Nucleus accumbens (tissue), 56 donors: ENCODE measurements around the gene CNIH1.
A peak's percentile ranks its signal among the peaks of the same experiment; 100 is the strongest.
"Not testable (repeated sequence)": the region's sequence is repeated elsewhere in the genome, so short reads cannot be mapped to it uniquely, and the experiment has no call there.

Source experiments
- DNase-seq, 56 donors: peaks; one replicate each; lab custom pipeline; 2025; lab: John Stamatoyannopoulos, UW

CNIH1 gene

GRCh38 chr14:54470701-54471100, 29.5 kb upstream of the CNIH1 start:
- DNase-seq: no peak

- DNase-seq: no peak
These were observed 26.1 kb upstream of the CNIH1 start for GRCh38 chr14:54467280-54467679.

- DNase-seq: no peak
These were observed 24.5 kb upstream of the CNIH1 start for GRCh38 chr14:54465654-54466053.

GRCh38 chr14:54462048-54462447, 20.9 kb upstream of the CNIH1 start:
- no peak for DNase-seq

- no peak for DNase-seq
These were observed 17.9 kb upstream of the CNIH1 start for GRCh38 chr14:54459106-54459505.

GRCh38 chr14:54458536-54458935, 17.4 kb upstream of the CNIH1 start:
- not testable (repeated sequence) for DNase-seq

- DNase-seq: no peak
These were observed 16.4 kb upstream of the CNIH1 start for GRCh38 chr14:54457609-54457996.

- DNase-seq: not testable (repeated sequence)
These were observed 15.8 kb upstream of the CNIH1 start for GRCh38 chr14:54456820-54457608.

- DNase-seq: no peak
These were observed 14.2 kb upstream of the CNIH1 start for GRCh38 chr14:54455363-54455762.

- not testable (repeated sequence) for DNase-seq
These were observed 12.8 kb upstream of the CNIH1 start for GRCh38 chr14:54453990-54454389.

GRCh38 chr14:54453252-54453651, 12.1 kb upstream of the CNIH1 start:
- DNase-seq: no peak

- no peak for DNase-seq
These were observed 10.8 kb upstream of the CNIH1 start for GRCh38 chr14:54451961-54452360.

GRCh38 chr14:54451121-54451601, 10.0 kb upstream of the CNIH1 start:
- DNase-seq: no peak

- DNase-seq: no peak
These were observed 9.4 kb upstream of the CNIH1 start for GRCh38 chr14:54450535-54450934.

GRCh38 chr14:54447231-54447692, 6.1 kb upstream of the CNIH1 start:
- DNase-seq: no peak

- DNase-seq: peak in 37 of 56 donors; percentile 2 to 82 (median 36)
These were observed 5.1 kb upstream of the CNIH1 start for GRCh38 chr14:54446161-54446693.

- no peak for DNase-seq
These were observed 3.5 kb upstream of the CNIH1 start for GRCh38 chr14:54444681-54445080.

GRCh38 chr14:54443981-54444380, 2.8 kb upstream of the CNIH1 start:
- DNase-seq: no peak

GRCh38 chr14:54442961-54443360, 1.8 kb upstream of the CNIH1 start:
- not testable (repeated sequence) for DNase-seq

GRCh38 chr14:54440476-54440872, 700 bp downstream of the CNIH1 start:
- no peak for DNase-seq

- DNase-seq: no peak
These were observed 1.1 kb downstream of the CNIH1 start for GRCh38 chr14:54440037-54440436.

- DNase-seq: no peak
These were observed 2.5 kb downstream of the CNIH1 start for GRCh38 chr14:54438703-54439102.
